BE2C (cell line): Measurements from ENCODE around the gene AZIN2.

ENCODE experiments used
- DNase-seq: peaks from one replicate; pipeline ENCODE4 v3.0.0-alpha.2; 2020
- H3K27me3 ChIP-seq: fragments of 250-450 bp; sonication (Bioruptor Pico); 2 replicates; pipeline ENCODE4 v1.5.1; 2020; ENCODE audit warnings: mild to moderate bottlenecking
- H3K36me3 ChIP-seq: fragments of 250-450 bp; sonication (Bioruptor Pico); 2 replicates; pipeline ENCODE4 v1.5.1; 2020; ENCODE audit warnings: mild to moderate bottlenecking
- H3K4me1 ChIP-seq: fragments of 250-450 bp; sonication (Bioruptor Pico); 2 replicates; pipeline ENCODE4 v1.5.1; 2020
- H3K4me3 ChIP-seq: 2 replicates; pipeline ENCODE4 v1.5.1; 2011; ENCODE audit warnings: low read depth, low read length
- H3K9me3 ChIP-seq: fragments of 250-450 bp; sonication (Bioruptor Pico); 2 replicates; pipeline ENCODE4 v1.5.1; 2020
- CTCF ChIP-seq: IDR thresholded peaks from 2 replicates; pipeline ENCODE4 v1.5.1; 2012; ENCODE audit warnings: mild to moderate bottlenecking, low read depth, low read length

The AZIN2 gene

GRCh38 chr1:33087677-33088076 is 6.7 kb downstream of the AZIN2 start:
- no peak overlapping the region for H3K4me3 ChIP-seq
- no peaks in the 10 kb centered on the region for H3K27me3 ChIP-seq
- H3K4me1 ChIP-seq = no peaks in the 10 kb centered on the region
- no peaks in the 10 kb centered on the region for H3K9me3 ChIP-seq
- TF ChIP-seq CTCF = no peak
- H3K36me3 ChIP-seq = no peaks in the 10 kb centered on the region
- no peak for DNase-seq

GRCh38 chr1:33088119-33088906 is 7.4 kb downstream of the AZIN2 start:
- no peak for TF ChIP-seq CTCF
- DNase-seq = no peak
- Histone ChIP-seq H3K4me1 (no peaks in the 10 kb centered on the region), H3K27me3 (no peaks in the 10 kb centered on the region), H3K4me3 (no peak overlapping the region), H3K36me3 (no peaks in the 10 kb centered on the region), H3K9me3 (no peaks in the 10 kb centered on the region)

DNA sequence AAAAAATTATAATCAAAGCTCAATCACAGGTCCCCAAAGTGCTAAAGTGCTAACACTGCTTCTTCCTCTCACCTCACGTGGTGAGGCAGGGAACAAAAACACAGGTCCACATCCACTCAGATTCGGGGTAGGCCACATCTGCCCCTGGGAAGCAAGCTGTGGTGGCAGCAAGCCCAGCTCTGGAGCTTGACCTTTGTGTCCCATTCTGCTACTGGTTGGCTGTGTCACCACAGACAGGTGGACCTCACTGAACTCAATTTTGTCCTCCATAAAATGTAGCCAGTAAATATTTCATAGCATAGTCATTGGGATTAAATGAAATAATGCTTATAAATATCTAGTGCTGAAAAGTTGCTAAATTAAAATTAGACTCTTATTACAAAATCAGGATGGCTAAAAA is 8.5 kb downstream of the AZIN2 start:
- no peaks in the 10 kb centered on the region for H3K36me3 ChIP-seq
- H3K4me1 ChIP-seq = no peaks in the 10 kb centered on the region
- no peak overlapping the region for H3K4me3 ChIP-seq
- no peak for TF ChIP-seq CTCF
- no peaks in the 10 kb centered on the region for H3K27me3 ChIP-seq
- no peak for DNase-seq
- no peaks in the 10 kb centered on the region for H3K9me3 ChIP-seq

DNA sequence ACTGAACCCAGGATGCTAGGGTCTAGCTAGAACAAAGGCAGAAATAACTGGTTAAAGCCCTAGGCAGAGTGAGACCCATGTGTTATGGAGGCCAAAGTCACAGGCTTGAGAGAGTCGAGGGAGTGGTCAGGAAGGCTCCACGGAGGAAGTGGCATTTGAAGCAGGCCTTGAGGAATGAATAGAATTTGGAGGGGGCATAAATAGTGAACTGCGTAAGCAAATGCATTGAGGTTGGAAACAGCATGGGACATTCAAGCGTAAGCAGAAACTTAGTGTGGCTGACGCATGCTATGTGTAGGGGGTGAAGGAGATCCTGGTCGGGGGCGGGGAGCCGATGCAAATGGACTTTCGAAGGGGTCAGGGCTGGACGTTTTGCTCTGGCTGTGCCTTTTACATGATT is 11.5 kb downstream of the AZIN2 start:
- Histone ChIP-seq H3K36me3 (no peaks in the 10 kb centered on the region), H3K27me3 (no peaks in the 10 kb centered on the region), H3K4me3 (no peak overlapping the region), H3K9me3 (no peaks in the 10 kb centered on the region), H3K4me1 (no peaks in the 10 kb centered on the region)
- no peak for TF ChIP-seq CTCF
- DNase-seq = no peak

- Histone ChIP-seq H3K27me3 (no peaks in the 10 kb centered on the region), H3K9me3 (no peaks in the 10 kb centered on the region), H3K4me1 (no peaks in the 10 kb centered on the region), H3K4me3 (no peak overlapping the region), H3K36me3 (no peaks in the 10 kb centered on the region)
- no peak for TF ChIP-seq CTCF
- peak; percentile 21 for DNase-seq
These were observed 12.1 kb downstream of the AZIN2 start for GRCh38 chr1:33093004-33093403.

DNA sequence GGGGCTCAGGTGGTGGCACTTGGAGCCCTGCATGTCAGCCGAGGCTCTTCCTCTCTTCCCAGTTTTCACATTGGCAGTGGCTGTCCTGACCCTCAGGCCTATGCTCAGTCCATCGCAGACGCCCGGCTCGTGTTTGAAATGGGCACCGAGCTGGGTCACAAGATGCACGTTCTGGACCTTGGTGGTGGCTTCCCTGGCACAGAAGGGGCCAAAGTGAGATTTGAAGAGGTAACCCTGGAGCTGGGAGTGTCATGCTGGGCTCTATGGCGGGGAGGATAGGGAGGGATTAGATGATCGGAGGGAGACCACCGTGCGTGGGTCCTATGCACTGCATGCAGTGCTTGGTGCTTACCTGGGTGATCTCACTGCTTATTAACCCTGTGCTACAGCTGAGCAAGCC is 13.5 kb downstream of the AZIN2 start:
- Histone ChIP-seq H3K9me3 (no peaks in the 10 kb centered on the region), H3K27me3 (no peaks in the 10 kb centered on the region)

More for the DNA sequence above, 13.5 kb downstream of the AZIN2 start:
- no peak for TF ChIP-seq CTCF
- DNase-seq = no peak
- no peak overlapping the region for H3K4me3 ChIP-seq
- H3K36me3 ChIP-seq = no peaks in the 10 kb centered on the region
- H3K4me1 ChIP-seq = no peaks in the 10 kb centered on the region
